Endothelial cell of umbilical vein (primary cell): ENCODE measurements around the gene HOPX.

Experiments
- EZH2 ChIP-seq: IDR thresholded peaks from 2 replicates; pipeline ENCODE4 v1.6.1; 2012; ENCODE audit warnings: borderline replicate concordance, low read depth, mild to moderate bottlenecking, moderate library complexity, low read length, inconsistent platforms; ENCODE audit not compliant: severe bottlenecking
- FOS ChIP-seq: IDR thresholded peaks from 2 replicates; pipeline ENCODE4 v1.6.1; 2011; ENCODE audit warnings: mild to moderate bottlenecking, low read length, moderate library complexity, borderline replicate concordance; ENCODE audit not compliant: insufficient read depth
- MYC ChIP-seq: IDR thresholded peaks from one replicate; pipeline ENCODE4 v1.6.1; 2011; ENCODE audit warnings: mild to moderate bottlenecking, low read depth, low read length
- POLR2A ChIP-seq: IDR thresholded peaks from 2 replicates; pipeline ENCODE4 v1.6.1; 2012; ENCODE audit warnings: low read depth, mild to moderate bottlenecking, control low read depth, low read length
- POLR2AphosphoS5 ChIP-seq: IDR thresholded peaks from 2 replicates; pipeline ENCODE4 v1.6.1; 2012; ENCODE audit warnings: low read depth, mild to moderate bottlenecking, control low read depth, low read length, moderate library complexity; ENCODE audit not compliant: insufficient read depth
- TF ChIP-seq, protein P1 (sequence below), 2 donors: IDR thresholded peaks; 1 replicate in 1 of 2; 2 replicates in 1 of 2; pipeline ENCODE4 v1.5.1; 2011; ENCODE audit warnings: low read length in 2 of 2, mild to moderate bottlenecking in 2 of 2, moderate library complexity in 2 of 2, control low read depth in 1 of 2, inconsistent platforms in 1 of 2, low read depth in 1 of 2; ENCODE audit not compliant: insufficient read depth in 1 of 2; ENCODE audit errors: extremely low read depth in 1 of 2

DNA sequence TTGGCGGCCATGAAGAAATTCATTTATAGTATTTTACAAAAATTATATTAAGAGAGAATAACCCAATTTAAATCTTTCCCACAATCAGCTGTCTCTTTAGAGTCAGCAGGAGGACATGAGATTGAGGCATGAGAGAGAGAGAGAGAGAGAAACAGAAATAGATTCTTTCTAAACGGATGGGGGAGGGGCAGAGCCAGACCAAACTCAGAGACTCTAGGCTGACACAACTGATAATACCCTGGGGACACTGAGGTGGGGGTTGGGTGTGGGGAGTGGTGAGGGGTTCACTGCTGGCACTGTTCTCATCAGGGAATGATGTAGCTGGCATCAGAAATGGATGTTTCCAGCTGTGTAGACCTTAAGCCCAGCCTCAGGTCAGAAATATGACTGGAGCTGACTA lies 20.5 kb upstream of the HOPX start:
- TF ChIP-seq EZH2 (no peak), MYC (no peak), POLR2A (no peak), POLR2AphosphoS5 (no peak), FOS (no peak)
- TF ChIP-seq, protein P1, sequence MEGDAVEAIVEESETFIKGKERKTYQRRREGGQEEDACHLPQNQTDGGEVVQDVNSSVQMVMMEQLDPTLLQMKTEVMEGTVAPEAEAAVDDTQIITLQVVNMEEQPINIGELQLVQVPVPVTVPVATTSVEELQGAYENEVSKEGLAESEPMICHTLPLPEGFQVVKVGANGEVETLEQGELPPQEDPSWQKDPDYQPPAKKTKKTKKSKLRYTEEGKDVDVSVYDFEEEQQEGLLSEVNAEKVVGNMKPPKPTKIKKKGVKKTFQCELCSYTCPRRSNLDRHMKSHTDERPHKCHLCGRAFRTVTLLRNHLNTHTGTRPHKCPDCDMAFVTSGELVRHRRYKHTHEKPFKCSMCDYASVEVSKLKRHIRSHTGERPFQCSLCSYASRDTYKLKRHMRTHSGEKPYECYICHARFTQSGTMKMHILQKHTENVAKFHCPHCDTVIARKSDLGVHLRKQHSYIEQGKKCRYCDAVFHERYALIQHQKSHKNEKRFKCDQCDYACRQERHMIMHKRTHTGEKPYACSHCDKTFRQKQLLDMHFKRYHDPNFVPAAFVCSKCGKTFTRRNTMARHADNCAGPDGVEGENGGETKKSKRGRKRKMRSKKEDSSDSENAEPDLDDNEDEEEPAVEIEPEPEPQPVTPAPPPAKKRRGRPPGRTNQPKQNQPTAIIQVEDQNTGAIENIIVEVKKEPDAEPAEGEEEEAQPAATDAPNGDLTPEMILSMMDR (IDR thresholded peaks at IDR 0.05; ENCODE audit: extremely low read depth in 1 of 2, insufficient read depth in 1 of 2, low read depth in 1 of 2, low read length in 2 of 2): no peak
